GM21786 (cell line): ENCODE results near the gene TMEM52.

Experiments used
- ATAC-seq: cut with Tn5 transposase; IDR thresholded peaks from one replicate; pipeline ENCODE4 v1.9.1; 2021; ENCODE audit not compliant: unreplicated experiment

Gene TMEM52

GRCh38 chr1:1876335-1876930, 42.6 kb downstream of the TMEM52 start:
- ATAC-seq = no peak

DNA sequence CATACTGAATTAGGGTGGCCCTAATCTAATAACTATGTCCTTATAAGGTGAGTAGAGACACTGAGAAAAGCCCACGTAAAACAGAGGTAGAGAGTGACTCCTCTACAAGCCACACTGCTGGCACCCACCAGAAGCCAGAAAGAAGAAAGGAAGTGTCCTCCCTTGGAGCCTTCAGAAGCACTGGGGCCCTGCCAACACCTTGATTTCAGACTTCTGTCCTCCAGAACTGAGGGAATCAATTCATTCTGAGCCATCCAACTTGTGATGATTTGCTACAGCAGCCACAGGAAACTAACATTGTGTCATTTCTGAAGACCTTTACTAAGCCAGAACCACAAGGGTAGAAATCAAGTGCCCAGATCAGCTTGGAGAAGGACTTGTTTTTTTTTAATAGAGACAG, 43.1 kb downstream of the TMEM52 start:
- no peak for ATAC-seq

- ATAC-seq = no peak
Observed at GRCh38 chr1:1874901-1875300, 44.2 kb downstream of the TMEM52 start.

GRCh38 chr1:1873186-1873585, 45.9 kb downstream of the TMEM52 start:
- ATAC-seq = no peak

DNA sequence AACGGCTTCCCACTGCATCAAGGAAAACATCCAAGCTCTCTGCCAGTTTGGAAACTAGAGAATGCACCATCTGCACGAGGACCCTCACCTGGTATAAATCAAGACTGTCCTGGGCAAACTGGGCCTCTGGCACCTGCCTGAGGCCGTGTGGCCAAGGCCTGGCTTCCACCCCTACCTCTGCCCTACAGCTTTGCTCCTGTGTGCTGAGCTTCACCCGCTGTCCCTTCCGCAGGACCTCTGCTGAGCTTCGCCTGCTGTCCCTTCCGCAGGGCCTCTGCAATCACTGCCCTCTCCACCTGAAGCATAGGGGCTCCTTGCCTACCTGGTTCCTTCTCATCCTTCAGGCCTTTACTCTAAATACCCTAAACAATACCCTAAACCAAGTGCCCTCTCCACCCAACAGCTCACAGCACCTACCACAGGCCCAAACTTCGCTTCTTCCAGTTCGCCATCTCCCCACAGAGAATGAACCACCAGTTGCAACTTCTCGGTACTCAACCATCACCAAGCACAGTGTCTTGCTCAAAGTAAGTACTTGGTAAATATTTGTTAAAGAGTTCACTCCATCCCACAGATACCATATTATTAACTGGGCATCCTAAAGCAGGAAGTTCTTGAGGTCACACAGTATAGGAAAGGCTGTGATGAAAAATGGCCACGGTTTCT, 46.6 kb downstream of the TMEM52 start:
- no peak for ATAC-seq

DNA sequence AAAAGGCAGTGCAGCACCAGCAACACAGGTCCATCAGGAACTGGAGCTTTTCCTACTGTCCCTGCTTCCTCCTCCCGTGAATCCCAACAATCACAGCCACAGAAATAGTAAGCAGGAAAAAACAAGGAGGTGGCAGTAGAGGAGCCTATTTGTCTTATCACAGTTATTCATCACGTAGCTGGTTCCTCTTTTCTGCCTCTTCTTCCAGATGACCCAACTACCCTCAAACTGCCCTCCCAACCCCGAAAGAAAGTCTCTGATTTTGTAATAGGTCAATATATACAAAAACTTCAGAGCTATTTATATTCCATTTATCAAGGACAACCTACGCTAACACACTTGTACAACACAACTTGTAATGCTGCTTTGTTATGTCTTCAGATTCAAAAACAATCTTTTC, 49.6 kb downstream of the TMEM52 start:
- ATAC-seq = no peak
